GM21360 (cell line): ENCODE data around the gene LY6G6C.
A peak's percentile ranks its signal among the peaks of the same experiment; 100 is the strongest.

Experiments used
- ATAC-seq: cut with Tn5 transposase; IDR thresholded peaks from one replicate; pipeline ENCODE4 v1.9.1; 2021; ENCODE audit warnings: mild to moderate bottlenecking, moderate library complexity; ENCODE audit not compliant: unreplicated experiment

LY6G6C gene

DNA sequence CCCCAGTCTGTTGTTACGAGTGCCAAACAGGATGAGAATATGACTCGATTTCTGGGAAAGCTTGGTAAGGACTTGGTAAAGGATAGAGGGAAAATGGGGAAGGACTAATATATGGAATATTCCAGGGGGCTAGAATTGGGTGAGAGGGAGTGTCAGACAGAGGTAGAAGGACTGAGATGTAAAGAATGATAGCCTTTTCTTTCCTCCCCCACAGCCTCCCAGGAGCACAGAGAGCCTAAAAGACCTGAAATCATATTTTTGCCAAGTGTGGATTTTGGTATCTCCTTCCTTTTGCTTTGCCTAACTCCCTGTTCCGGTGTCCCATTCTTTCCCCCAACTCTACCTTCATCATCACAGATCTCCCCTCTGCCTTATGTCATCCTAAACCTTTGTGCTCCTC is 21.3 kb upstream of the LY6G6C start:
- no peak for ATAC-seq

DNA sequence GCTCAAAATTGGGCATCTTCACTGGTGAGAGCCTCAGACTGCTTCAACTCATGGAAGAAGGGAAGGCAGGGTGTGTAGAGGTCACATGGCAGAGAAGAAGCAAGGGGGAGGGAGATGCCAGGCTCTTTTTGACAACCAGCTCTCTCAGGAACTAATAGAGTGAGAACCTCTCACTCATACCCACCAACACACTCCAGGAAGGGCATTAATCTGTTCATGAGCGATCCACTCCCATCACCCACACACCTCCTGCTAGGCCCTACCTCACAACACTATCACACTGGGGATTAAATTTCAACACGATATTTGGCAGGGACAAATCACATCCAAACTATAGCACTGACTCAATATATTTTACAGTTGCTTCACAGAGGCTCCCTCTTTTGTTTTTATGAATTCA is 20.3 kb upstream of the LY6G6C start:
- no peak for ATAC-seq

DNA sequence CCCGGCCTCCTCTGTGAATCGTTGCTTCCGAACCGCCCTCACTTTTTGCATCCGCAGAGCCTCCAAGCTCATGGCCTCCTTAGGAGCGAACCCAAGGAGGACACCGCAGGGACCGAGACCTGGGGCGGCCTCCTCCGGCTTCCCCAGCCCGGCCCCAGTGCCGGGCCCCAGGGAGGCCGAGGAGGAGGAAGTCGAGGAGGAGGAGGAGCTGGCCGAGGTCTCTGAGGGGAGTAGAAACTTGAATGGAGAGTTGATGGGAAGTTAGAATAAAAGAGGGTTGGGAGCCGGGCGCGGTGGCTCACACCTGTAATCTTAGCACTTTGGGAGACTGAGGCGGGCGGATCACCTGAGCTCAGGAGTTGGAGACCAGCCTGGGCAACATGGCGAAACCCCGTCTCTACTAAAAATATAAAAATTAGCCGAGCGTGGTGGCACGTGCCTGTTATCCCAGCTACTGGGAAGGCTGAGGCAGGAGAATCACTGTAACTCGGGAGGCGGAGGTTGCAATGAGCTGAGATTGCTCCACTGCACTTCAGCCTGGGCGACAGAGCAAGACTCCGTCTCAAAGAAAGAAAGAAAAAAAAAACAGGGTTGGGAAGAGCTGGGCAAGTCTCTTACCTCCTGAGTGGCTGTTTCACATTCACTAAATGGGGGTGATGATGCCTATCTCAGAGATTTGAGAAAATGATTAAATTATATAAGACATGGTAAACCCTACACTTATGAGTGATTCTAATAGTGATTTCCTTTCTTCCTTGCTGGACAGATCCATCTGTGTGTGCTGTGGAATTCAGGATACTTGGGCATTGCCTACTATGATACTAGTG is 19.1 kb upstream of the LY6G6C start:
- ATAC-seq, result no peak

DNA sequence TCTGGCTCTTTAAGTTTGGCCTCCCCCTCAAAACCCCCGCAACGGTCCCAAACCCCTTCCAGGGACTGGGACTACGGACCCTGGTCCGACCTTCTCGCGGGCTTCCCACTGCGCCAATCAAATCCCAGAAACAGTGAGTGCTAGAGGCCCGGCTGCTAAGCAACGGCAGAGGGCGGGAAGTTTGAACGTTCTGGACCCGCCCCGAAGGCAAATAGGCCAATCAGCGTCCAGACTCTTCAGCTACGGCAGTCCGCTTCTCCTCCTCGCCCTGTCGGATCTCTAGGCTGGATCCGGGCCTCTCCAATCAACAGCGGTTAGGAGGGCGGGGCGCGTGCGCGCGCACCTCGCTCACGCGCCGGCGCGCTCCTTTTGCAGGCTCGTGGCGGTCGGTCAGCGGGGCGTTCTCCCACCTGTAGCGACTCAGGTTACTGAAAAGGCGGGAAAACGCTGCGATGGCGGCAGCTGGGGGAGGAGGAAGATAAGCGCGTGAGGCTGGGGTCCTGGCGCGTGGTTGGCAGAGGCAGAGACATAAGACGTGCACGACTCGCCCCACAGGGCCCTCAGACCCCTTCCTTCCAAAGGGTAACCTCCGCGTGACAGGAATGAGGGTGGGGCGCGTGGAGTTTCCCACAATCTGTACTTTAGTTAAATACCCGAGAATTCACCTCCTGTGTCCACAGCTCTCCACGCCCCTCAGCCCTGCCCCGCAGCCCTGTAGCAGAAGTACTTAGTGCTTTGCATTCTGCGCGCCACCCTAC is 18.3 kb upstream of the LY6G6C start, which contains the start of gene MSH5:
TSS of gene MSH5 (plus strand) at position 367 of the 758 bp plus-strand sequence. CDS start 462 bp downstream, outside the sequence.
- peak; percentile 62 for ATAC-seq

DNA sequence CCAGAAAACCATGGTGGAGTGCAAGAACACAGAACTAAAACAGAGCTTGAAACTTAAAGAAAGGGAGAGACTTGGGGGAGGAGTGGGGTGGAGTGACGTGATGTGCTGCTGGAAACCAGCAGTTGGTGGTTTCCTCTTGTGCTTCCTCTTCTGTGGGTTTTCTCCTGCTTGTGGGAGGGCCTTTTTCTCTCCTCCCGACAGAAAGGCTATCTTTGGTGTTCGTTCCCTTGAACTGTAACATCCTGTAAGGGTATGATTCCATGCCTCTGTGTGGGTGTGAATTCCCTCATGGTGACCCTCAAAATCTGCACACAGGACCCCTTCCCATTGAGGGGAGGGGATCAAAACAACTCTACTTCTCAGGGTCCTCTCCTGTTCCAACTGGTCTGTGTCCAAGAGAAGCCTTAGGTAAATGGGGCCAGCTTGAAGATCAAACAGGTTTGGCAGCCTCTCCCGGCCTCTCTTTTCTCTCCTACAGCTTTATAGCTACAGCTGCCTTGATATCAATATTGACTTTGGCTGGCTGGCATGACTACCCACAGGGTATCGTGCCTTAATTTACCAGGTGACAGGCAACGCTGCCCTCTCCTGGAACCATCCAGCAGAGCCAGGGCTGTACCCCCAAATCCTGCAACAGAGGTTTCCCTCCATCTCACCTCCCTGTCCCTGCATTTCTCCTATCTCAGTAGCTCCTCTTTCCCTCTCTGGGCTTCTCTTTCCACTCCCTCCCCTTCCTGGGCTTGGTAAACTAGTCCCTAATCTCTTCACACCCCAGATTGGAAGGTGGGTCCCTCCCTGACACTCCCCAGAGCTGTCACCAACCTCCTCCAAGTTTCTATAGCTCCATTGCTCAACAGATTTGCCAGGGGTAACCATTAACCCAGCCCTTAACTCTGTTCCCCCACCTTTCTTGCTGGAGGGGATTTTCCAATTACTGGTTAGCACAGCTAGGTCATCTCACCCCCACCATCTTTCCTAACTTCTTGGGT is 16.7 kb upstream of the LY6G6C start:
- ATAC-seq, result no peak

DNA sequence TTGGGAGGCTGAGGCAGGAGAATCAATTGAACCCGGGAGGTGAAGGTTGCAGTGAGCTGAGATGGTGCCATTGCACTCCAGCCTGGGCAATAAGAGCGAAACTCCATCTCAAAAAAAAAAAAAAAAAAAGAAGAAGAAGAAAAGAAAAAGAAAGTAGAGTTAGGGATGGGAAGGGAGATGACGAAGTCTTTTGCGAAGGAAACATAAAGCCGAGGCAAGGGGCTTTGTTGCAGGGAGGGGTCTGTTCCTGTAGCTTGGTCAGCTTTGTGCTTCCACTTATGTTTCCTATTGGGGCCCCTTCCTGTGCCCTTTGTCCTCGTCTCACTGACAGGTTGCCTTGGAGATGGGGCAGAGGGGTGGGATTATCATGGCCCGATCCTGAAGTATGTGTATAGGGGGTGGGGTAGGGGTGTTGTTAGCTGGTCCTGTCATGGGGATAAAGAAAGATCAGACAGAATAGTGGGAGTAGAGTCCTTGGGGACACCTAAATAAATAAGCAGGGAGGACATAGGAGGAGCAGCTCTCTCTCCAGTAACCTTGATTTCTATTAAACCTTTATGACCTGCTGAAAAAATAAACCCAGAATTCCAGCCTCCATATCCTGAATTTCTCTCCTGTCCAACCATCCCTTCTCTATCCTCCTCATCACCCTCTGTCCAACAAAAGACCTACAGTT is 15.9 kb upstream of the LY6G6C start:
- no peak for ATAC-seq

DNA sequence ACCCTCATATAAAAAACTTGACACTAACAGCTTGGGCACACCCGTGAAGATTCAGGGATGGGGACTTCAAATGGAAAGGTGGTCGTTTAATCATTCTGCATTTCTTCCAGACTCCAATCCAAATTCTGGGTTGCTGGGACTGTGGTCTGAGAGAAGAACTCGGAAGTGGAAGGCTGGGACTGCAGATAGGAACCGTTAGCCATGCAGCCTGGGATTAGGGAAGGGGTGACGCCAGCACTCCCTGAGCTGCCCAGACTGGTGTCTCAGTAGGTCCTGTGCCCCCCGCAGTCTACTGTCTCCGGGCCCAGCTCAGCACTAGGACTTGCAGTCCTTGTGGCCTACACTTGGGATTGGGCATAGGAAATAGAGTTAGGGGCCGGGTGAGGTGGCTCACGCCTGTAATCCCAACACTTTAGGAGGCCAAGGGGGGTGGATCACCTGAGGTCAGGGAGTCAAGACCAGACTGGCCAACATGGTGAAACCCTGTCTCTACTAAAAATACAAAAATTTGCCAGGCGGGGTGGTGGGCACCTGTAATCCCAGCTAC is 15.3 kb upstream of the LY6G6C start:
- no peak for ATAC-seq

DNA sequence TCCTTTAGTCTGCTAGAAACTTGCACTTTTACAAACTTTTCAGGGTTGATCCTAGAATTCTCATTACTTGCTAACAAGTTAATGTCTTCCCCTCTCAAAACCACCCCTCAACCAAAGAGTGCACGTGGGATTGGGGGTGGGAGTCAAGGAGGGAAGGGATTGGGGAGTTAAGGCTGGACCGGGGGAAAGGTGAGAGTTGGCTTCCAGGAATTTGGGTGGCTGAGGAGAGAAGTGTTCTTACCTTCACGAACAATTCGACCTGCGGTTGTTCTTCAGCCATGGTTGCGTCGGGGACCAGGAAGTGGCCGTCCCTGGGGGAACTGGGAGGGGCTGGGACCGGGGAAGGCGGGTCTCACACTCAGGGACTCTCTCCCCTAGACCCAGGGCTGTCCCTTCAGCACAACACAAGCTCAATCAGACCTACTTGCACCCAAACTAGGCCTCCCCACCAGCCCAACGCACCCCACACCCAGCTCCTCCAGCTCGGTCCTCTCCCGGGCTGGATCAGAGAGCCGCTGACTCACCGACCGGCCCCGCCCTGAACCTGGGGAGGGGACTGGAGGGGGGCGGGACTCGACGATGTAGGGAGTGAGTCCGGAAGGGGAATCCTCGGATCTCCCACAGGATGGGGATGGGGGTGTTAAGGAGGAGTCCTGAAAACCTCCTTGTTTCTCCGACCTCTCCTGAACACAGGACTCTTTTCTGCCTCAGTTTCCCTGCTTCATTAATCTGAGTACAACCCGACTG is 14.6 kb upstream of the LY6G6C start, which contains the start of gene CLIC1:
TSS of gene CLIC1 (minus strand) at position 510 of the 747 bp plus-strand sequence. CDS start at position 280, 230 bp downstream.
- no peak for ATAC-seq

DNA sequence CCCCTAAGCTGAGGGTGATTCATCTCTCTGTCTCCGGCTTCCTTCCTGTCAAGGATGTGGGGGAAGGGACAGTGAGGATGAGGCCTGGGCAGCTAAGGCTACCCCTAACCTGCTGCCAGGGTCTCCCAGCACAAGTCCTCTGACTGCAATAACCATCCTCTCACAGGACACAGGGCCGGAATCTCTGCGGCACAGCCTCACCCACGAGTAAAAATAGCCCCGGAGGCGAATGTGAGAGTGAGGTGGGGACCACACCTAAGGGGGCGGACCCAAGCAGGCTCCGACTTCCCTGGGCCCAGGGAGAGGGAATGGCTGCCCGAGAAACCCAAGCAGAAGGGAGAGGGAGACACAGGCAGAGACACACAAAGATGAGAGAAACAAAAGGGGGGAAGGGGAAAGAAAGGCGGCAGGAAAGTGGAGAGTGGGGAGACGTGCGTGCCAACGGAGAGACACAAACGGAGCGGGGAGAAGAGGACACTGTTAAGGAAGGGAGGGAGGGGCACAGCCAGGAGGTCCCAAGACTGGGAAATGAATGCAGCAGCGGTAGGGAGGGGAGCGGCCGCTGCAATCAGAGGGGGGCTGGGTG is 13.4 kb upstream of the LY6G6C start:
- ATAC-seq, result no peak

DNA sequence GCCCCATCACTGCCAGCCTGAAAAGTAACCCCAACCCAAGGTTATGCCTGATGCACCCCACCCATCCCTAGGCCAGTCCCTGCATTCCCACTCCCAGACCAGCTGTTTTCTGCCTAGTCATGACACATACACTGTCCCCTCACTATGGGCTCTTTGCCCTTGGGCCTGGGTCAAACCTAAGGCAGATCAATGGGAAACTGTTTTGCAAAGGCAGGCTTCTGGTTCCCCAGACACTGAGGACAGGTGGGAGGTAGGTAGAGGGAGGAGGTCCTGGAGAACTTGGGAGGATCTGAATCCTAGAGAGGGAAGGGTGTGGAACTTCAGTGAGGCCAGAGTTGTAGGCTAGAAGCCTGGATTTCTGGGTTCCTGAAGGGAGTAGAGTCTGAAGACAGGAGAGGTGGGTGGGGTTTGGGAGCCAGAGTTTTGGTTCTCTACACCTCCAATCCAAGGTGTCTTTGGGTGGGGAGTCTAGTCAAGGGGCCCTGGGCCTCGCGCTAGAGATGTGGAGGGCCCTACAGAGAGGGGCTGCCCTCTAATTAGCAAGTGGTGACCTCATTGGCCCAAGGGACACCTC is 12.8 kb upstream of the LY6G6C start:
- no peak for ATAC-seq

DNA sequence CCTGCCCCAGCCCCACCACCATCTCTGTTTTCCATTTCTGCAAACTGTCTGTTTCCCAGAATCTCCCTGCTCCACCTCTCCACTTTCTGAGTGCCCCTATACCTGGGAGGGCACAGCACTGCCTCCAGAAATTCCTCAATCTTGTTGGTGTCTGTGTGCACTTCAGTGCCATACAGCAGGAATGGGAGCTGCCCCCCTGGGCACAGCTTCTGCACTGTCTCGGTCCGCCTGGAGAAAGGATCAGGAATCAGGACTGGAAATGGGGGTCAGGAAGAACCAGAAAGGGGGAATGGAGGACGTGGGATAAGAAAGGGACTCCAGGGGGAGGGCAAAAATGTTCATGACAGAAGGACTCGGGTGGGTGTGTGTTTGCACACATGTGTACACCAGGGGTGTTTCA is 12.2 kb upstream of the LY6G6C start:
- ATAC-seq, result no peak

DNA sequence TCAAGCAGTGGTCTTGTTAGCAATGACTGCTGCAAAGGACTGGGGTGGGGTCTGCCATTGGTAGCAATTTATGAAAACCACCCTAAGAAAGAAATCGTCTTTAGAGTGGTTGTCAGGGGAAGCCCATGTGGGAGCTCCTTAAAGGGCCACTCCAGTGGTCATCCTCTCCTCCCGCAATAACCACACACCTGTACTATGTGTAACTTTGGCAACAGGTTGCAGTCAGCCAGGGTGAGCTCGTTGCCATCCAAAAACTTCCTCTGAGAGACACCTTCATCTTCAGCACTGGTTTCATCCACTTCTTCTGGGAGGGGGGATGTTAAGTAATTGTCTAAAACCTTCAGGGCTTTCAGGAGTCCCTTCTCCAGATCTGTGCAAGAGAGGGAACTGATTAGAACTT is 10.5 kb upstream of the LY6G6C start:
- ATAC-seq, result no peak

DNA sequence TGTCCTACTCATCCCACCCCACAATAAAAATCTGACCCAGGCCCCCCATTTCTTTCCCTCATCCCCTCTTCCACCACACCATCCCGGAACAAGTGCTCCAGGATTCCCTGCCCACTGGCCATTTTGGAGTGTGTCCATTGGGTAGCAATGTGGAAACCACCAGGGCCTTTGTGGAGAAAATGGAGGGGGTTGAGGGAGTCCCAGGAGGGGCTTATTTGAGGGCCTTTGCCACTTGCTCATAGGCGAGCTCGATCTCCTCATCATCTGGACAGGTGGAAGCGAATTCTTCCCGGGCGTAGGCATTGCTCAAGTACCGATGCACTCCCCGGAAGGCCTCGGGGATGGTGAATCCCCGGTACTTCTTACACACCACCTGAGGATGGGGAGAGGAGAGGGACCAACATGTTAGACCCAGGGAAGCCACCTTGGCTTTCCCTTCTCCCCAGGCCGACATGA is 9.1 kb upstream of the LY6G6C start:
- ATAC-seq, result no peak

DNA sequence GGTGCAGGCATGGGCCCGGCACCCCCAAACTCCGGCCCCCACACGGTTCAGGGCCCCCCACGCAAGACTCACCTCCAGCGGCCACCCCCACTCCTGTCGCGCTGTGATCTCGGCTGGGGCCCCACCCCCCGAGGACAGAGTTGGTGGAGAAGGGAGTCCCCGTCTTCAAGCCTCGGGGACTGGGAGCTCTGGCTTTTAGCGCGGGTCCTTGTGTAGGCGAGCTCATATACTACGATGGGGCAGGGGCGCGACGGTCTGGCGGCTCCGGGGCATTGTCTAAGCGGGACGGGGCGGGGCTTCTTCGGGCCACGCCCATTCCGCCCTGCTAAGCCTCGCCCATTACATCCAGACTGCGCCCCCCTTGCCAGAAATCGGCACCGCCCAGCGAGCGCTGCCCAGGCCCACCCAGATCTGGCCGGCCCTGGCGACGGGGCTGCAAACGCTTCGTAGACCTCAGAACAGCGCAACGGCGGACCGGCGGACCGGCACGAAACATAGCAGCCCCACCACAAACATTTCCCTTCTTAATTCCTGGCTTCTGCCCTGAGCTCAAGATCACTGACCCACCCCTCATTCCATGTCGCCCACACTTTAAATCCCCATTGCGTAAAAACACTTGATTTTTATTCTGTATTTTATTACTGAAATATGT is 8.6 kb upstream of the LY6G6C start:
- ATAC-seq, result no peak

DNA sequence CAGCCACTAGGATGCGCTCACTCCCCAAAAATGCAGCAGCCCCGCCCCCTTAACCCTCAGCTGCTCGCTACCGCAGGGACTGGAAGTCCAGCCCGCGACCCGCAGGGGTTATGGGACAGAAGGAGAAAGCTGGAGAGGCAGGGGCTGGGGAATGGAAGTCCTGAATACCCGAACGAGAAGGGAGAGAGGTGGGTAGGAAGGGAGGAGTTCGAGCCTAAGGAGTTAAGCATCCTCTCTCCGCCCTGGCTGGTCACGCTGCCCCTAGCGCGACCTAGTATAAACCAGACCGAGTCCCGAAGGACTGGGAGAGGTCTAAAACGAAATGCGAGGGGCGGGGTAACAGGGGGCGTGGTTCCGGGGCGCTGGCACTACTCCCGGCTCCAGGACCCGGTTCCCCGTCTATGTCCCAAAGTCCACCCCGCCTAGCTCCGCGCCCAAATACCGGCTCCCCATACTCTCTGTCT is 8.0 kb upstream of the LY6G6C start:
- no peak for ATAC-seq

DNA sequence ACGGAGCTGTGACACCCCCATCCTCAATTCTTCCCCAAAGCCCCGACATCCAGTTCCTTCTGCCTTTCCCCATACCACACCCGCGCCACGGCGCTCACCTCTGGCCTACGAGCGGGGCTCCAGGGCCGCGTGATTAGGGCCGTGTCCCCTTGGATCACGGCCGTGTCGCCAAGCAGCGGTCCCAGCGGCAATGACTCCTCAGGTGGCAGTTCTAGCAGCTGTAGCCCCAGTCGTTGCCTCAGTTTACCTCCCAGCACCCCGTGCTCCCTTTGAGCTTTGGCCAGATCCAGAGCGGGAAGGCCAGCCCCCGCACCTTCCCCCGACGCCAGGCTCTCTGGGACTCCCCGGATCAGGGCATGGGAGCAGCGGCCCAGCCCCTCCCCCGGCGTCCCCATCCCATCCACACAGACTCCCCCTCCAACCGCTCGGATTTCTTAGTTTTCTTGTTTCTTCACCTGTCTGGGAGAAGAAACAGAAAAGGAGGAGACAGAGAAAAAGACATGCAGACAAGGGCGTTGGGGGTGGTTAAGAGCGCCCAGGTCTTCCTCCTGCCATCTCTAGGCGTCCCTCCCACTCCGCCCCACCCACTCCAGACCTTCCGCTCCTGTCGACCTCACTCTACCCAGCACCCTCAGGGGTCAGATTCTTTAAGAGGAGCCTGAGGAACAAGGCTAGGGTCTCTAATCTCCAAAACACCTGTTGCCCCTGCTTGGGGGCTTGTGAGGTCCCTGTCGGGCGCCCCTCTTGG is 7.4 kb upstream of the LY6G6C start, which contains the start of gene DDAH2:
TSS of gene DDAH2 (minus strand) at position 533 of the 748 bp plus-strand sequence. CDS start at position 395, 138 bp downstream.
- no peak for ATAC-seq
